HG03521 (cell line): ENCODE measurements around the gene TRIO.
"Not testable (repeated sequence)": the region's sequence is repeated elsewhere in the genome, so short reads cannot be mapped to it uniquely, and the experiment has no call there.

Experiments
- ATAC-seq: cut with Tn5 transposase; IDR thresholded peaks from one replicate; pipeline ENCODE4 v1.9.1; 2021; ENCODE audit warnings: mild to moderate bottlenecking, moderate library complexity; ENCODE audit not compliant: unreplicated experiment

The TRIO gene

DNA sequence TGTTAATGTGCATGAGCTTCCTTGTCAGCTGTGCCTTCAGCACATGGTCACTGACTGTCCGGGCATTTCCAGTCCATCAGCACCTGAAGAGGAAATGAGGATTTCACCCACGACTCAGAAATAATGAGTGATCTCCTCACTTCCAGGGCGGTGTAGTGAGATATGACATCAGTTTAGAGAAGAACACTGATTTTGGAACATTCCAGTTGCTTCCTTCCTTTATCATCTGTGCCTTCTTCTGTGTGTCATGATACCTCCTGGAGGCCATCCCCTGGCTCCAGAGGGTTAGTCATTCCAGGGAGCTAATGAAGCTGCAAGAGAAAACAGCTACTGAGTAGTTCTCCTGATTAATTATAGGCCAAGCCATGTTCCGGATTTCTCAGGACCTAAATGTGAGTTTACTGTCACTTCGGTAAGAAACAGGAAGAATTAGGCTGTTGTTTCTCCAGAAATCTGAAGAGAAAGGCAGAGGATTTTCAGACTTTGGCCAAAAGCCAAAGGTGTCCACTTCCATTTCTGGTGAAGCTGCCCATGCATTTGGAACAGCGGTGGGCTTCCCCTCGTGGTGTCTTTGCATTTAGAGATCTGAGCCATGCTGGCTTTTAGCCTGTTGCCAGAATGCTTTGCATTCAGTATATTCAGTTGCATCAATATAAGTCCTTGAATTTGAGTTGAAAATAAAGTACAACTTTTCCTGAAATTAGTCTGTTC, 277.1 kb downstream of the TRIO start:
- ATAC-seq: no peak

- ATAC-seq: no peak
These were observed 278.7 kb downstream of the TRIO start for GRCh38 chr5:14421851-14422250.

DNA sequence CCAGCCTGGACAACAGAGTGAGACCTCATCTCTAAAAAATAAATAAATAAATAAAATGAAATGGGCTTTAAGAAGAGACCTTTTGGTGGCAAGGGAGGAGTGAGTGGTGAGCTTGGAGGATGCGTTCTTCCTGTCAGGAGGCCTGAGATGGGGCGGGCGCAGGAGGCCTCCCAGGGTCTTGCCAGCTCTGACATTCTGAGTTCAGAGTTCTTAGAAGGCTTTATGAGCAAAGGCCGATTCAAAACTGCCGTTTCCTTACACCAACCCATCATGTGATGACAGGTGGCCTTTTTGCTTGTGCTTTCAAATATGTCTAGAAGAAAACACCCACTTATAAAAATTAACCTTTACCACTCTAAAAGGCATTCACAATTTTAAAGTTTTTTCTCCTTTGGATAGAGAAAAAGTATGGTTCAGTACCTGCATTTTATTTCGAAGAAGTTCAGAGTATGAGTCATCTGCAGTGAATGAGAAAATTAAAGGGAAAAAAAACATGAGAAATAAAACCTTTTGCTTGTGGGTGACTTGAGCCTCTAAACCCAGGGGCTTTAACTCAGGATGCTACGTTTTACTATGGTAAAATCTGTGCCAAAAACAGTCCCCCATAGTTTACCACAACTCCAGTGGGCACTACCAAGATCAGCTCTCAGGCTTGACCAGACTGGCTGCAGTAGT, 281.0 kb downstream of the TRIO start:
- ATAC-seq: no peak

DNA sequence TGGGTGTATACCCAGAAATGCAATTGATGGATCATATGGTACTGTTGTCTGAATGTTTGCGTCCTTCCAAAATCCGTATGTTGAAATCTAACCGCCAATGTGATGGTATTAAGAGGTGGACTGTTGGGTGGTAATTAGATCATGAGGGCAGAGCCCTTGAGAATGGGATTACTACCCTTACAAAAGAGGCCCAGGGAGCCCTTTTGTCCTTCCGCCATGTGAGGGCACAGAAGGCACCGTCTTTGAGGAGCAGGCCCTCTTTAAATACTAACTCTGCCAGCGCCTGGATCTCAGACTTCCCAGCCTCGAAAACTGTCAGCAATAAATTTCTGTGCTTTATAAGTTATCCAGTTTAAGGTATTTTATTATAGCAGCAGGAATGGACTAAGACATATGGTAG, 282.4 kb downstream of the TRIO start:
- ATAC-seq: no peak

DNA sequence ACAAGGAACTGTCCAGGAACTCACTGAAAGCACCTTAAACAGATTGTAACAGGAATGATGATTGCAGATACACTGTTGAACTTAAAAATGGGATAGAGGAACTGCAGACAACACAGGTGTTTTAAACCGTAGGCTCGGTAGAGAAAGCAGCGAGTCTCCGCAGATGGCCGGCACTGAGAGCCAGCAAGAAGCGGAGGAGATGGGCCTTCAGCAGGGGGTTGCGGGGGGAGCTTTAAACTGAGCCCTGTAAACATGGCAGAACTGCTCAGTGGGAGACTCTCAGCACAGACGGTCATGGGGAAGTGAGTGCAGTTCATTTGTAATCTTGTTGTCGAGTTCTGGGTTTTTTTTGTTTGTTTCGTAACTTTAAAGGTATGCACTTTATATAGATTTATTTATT, 283.4 kb downstream of the TRIO start:
- no peak for ATAC-seq

DNA sequence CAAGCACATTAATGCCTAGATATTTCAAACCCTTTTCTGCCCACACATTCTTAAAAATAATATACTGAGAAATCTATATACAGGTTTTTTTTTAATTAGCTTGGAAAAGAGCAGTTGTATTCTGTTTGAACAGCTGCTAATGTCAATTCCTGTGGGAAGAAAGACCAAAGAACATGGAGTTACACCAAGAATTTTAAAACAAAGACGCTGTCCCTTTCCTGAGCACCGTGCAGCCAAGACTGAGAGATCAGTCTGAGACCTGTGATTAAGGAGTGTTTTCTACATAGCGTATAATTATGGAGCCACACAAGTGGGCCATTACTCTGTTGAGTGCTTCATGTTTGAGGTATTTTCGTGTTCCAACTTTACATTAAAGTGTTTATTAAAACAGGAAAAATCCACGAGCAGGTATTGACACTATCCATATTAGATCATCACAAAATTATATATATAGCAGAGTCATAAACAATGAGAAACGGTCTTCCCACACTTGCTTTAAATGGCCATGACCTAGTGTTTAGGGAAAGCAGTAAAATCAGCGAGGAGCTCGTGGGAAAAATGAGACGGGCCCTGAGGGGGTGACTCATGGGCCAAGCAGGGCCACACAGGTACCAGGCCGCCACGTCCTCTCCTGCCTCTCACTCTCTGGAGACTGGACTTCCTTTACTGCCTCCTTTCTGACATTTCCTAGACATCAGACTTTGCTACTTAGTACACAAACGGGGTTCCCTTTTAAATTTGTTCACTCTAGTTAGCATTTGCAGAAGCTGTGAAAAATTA, 285.4 kb downstream of the TRIO start:
- ATAC-seq: no peak

DNA sequence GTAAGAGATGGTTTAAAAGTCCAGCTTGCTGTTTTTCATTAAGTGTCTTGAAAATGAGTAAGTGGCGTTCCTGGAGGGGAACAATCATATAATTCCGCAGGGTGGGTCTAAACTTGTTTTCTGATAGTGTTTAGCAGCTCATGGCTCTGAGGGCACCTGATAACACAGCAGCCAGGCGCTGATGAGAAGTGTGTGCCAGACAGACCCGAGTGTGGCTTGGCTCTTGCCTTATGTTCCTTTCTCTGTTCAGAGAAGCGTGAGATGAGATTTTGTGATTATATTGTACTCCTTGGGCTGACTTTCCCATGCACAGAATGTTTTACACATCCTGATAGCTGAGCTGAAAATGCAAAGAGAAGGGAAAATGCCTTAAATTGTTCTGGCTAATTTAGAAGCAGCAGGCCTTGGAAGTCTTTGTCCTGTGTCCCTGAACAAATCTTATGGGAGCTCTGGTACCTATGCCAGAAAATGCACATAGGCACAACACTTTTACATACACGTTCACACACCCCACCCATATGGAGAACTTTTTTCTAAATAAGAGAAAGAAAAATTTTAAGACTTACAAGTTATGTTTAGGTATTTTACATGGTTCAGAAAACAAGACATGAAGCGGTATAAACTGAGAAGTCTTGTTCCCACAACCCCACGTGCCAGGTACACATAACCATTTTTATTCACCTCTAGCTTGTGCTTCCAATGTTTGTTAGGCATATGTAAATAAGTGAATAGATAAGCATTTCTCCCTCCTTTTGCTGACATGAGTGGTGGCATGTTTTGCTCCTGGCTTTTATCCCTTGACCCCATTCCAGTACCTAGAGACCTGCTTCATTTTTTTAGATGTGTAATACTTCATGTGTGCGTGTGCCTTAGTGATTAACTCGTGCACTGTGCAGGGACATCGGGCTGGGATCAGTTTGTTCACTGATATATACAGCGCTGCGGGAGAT, 286.2 kb downstream of the TRIO start:
- no peak for ATAC-seq

- ATAC-seq: no peak
These were observed 288.4 kb downstream of the TRIO start for GRCh38 chr5:14431534-14431933.

- no peak for ATAC-seq
These were observed 289.9 kb downstream of the TRIO start for GRCh38 chr5:14432931-14433589.

DNA sequence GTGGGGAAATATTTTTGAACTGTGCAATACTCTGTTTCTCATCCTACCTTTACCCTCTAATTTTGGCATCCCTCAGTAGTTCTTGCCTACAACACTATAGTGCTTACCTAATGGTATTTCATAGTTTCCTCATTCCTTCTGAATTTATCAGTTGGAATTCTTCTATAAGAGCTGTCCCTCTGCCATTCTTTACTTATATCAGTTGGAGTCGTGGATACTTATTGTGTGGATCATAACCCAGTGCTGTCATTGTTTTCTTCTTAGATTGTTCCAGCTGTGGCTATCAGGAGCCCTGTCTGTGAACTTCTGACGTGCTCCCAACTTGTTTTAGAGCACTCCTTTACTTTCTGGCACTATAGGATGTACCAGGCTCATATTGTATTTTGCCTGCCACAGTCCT, 292.3 kb downstream of the TRIO start:
- no peak for ATAC-seq

DNA sequence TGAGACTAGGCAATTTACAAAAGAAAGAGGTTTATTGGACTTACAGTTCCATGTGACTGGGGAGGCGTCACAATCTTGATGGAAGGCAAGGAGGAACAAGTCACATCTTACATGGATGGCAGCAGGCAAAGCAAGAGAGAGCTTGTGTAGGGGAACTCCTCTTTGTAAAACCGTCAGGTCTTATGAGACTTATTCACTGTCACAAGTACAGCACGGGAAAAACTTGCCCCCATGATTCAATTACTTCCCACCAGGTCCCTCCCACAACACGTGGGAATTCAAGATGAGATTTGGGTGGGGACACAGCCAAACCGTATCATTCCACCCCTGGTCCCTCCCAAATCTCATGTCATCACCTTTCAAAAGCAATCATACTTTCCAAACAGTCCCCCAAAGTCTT, 293.0 kb downstream of the TRIO start:
- not testable (repeated sequence) for ATAC-seq

DNA sequence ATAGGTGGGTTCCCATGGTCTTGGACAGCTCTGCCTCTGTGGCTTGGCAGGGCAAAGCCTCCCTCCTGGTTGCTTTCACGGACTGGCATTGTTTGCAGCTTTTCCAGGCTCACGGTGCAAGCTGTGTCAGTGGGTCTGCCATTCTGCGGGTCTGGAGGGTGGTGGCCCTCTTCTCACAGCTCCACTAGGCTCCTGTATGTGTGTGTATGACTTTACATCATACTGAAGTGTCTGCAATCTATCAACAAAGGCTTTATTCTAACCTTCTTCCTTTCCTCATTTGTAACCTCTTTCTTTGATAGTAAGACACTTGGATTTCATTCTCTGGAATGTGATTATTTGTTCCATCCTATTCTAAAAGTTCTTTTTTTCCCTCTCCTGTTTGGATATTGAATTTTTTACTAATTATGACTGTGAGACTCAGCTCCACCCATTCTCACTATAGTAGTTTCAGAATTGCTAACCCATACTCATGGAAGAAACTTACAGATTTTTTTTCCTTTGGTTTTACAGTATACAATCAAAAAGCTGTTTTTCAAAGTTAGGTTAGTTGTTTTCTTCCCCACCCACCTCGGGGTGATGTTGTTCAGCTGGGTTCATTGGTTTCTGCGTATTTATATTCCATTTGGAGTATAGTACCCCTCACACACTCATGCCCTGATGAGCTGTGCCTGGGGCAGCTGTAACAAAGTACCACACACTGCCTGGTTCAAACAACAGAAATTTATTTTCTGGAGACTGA, 293.8 kb downstream of the TRIO start:
- no peak for ATAC-seq

DNA sequence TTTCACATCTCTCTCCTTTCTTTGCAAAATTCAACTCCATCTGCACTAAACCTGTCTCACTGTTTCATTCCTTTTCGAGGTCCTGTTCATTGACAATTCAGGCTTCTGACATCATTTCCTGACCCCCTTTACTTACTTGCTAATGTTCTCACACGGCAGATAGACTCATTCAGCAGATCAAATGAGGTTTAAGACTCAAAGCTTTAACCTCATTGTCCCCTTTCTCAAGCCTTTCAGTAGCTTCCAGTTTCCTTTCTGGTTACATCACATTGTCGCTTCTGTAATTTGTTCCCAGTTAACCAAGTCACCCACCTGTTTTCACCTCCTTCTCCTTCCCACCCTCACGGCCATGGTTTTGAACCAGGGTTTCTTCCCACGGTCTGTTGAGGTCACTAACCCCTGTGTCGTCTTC, 295.1 kb downstream of the TRIO start:
- no peak for ATAC-seq

GRCh38 chr5:14439087-14439871, 296.1 kb downstream of the TRIO start:
- ATAC-seq: no peak

- no peak for ATAC-seq
These were observed 297.1 kb downstream of the TRIO start for GRCh38 chr5:14440223-14440581.

GRCh38 chr5:14440582-14441431, 297.7 kb downstream of the TRIO start:
- ATAC-seq: no peak

DNA sequence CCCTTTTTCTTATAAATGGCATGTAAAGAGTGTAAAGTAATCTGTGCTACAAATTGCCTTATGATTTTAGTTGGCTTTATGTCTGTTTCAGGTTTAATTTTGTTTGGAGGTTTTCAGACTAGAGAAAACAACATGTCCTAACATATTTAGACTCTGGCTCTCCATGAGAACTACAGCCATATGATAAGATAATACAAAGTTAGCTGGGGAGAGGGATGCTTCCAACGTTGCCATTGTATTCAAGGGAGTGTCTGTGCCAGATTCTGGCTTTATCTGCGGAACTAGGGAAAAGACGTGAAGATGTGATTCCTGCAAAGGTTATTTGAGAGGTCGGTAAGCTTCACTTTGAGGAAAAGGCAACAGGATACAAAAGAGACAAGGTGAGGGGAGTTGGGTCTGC, 298.5 kb downstream of the TRIO start:
- no peak for ATAC-seq

DNA sequence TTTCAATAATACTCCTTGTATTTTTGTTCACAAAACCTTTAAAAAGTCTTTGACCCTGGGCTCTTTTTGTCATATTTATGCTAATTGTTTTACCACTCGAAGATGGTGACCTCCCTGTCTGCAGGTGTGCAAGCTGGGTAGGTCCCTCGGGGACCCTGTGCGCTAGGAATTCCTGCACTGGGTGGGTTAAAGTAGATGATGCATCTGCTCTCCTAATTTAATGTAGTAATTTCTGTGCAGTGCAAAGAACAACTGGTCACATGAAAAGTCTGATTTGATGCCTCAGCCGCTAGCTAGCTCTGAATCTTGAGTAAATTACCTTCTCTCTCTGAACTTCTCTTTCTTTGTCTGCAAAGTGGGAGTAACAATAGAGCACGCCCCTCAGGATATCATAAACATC, 299.4 kb downstream of the TRIO start:
- no peak for ATAC-seq
